Measurements from ENCODE around the gene ADCY2.

The ADCY2 gene

DNA sequence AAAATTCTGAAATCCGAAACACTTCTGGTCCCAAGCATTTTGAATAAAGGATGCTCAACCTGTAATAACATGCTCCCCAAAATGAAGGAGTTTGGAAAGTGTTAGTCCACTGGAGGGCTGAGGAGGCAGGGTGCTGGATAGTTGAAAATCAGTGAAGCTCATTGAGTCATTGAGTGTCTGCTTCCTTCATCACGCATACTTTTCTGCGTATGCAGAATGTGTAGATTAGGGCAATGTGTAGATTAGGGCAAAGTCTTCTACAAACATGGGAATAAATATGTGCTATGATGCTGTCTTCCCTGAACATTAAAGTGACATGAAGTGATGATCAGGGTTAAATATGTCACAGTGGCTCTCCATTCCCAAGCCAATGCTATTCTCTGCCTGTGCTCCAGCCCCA, 261.2 kb downstream of the ADCY2 start:
- in situ Hi-C loops (cut with MboI; ENCODE audit: low sequenced_read_pairs), result no loop called here

DNA sequence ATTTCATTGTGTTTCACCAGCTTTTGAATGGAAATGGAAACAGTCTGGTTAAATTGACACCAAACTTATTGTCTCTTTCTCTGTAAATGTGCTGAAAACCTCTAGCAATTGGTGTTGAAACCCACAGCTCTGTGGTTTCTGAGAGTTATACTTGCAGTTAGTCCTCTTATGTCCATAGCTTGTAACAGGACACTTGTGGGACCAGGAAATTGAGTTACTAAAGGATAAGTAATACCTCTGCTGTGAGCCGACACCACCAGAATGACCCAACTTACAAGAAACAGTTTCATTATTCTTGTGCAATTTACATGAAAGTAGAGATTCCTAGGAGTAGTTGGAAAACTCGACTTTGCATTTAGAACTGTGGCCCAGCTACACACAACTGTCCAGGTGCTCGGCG, 263.5 kb downstream of the ADCY2 start:
- in situ Hi-C loops (cut with MboI; ENCODE audit: low sequenced_read_pairs), result no loop called here

DNA sequence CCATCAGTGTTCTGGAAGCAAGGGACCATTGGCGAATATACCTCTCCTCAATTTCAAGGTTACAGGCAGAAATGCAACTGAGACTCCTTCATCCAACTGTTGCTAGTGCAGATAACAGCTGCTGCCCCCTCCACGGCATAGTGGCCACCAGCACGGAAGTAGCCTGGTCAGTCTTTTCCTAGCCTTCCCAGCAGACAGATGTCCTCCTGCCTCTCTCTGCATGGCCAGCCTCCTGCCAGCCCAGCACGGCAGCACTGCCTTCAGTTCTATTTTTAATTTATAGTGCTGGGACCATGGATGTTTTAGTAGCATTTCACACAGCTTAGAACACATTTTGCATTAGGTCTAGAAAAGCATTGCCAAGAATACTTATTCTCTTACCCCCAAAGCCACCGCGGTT, 266.4 kb downstream of the ADCY2 start:
- in situ Hi-C loops (cut with MboI; ENCODE audit: low sequenced_read_pairs), result no loop called here

DNA sequence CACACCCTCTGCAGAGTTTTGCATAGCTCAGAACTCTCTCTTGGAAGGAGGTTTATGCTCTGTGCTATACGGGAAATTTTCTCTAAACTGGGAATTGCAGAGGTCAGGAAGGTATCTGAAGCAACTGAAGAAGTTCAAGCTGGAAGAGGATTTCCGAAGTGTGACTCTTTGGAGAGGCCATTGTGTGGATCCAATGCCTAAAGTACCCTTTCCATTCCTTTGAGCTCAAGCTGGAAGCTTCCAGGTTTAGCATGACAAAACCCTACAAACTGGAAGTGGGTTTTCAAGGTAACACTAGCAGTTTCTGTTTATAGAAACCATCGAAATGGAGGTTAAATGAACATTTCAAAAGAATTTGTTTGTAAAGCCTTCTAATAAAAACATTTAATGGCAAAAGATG, 267.9 kb downstream of the ADCY2 start:
- in situ Hi-C loops (cut with MboI; ENCODE audit: low sequenced_read_pairs), result no loop called here

DNA sequence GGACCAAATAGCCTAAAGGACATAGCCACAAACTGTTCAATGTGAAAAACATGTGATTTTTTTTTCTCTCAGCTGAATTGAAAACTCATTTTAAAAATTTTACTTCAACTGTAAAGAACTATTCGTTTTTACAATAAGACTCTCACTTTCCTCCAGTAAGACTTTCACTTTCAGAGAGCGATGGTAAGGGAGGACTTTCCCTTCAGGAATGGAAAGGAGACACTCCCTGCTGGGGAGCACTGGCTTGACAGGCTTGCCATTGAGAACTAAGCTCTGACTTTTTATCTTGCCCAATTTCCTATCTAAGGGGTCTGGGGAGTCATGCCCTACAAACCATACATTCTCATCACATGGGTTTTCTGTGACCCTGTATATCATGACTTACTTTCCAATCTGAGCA, 268.3 kb downstream of the ADCY2 start:
- in situ Hi-C loops (cut with MboI; ENCODE audit: low sequenced_read_pairs), result no loop called here

DNA sequence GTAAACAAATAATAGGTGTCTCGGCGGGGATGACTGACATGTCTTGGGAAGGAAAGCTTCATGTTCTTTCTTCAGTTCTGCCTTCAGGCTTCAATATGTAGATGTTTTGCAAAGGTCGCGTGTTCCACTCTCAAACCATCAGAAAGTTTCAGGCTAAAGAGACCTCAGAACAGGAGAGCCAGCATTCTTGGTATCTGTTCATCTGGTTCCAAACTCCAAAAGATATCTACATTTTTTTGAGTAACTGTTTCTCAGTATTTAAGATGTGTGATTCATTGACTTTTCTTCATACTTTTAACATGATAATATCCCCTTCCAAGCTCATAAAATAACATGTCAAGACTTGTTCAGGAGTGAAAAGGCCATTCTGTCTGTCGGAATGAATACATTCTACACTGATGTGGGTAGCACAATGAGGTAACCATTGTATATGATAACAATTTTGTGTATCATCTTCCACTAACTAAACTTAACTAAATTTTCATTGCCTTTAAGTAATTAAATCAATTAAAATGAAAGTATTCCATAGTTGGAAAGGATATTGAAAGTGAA, 271.4 kb downstream of the ADCY2 start:
- in situ Hi-C loops (cut with MboI; ENCODE audit: low sequenced_read_pairs), result no loop called here

DNA sequence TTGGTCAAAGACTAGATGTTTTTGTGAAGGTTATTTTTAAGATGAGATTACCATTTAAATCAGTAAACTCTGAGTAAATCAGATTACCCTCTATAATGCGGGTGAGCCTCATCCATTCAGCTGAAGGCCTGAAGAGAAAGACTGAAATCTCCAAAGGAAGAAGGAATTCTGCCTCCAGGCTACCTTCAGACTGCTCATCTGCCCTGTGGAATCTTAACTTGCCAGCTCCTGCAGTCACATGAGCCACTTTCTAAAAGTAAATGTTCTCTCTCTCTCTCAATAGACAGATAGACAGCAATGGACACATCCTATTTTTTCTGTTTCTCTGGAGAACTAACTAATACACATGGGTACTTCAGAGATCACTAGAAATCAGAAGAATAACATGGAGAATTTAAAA, 272.2 kb downstream of the ADCY2 start:
- in situ Hi-C loops (cut with MboI; ENCODE audit: low sequenced_read_pairs), result no loop called here

DNA sequence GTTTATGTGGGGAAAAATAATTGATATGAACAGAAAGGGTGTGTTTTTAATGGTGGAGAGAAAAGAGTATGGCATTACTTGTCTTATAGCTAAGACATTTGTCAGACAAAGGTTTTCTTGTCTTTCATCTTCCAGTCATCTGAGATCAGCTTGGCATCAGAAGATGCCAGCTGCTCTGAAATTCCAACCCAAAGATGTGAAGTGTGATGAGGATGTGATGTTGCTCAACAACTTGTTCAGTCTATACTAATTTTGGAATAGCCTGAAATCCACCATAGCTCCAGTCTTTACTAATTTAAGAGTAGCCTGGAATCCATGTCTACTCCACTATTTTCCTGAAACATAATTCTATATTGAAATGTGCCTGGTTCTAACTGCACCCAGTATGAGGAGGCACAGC, 272.7 kb downstream of the ADCY2 start:
- in situ Hi-C loops (cut with MboI; ENCODE audit: low sequenced_read_pairs), result no loop called here

DNA sequence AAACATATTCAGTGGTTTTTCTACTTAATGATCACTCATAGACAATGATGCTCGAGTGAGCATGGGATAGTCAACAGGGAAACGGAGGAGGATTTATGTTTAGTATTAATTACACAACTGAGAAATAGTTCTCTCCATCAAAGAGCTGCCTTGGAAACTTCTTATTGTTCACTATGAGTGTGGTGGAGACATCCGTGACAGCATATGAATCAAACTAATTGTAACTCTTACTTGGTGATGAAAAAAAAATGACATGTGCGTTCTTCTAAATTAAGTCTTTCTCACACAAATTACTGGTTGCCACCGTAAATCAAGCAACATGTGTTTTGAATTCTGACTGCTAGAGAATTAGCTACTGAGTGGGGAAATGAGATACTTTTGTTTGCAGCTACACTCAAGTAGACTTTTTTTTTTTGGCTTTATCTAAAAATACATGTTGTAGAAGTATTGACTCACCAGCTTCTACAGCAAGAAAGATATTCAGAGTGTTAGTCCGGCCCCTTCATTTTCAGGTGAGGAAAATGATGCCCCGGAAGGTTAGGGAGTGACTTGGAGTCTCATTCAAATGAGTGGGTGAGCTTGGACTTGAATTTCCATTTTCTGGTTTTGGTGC, 275.5 kb downstream of the ADCY2 start:
- in situ Hi-C loops (cut with MboI; ENCODE audit: low sequenced_read_pairs), result no loop called here

DNA sequence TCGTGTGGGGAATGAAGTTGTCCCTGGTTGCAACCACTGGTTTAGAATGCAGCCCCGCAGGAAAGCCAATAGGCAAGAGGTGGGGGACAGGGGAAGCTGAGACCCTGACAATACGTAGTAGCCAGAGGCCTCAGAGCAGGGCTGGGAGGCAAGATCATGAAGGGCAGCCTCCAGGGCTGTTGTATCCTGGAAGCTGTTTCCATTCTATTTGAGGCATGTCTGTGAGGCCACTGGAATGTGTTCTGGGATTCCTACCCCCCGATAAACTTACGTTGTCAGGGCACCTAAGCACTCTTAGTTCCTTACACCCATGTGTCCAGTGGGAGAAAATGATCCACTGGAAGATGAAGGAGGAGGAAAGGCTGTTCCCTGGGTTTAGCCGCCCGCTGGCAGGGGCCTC, 277.7 kb downstream of the ADCY2 start:
- in situ Hi-C loops (cut with MboI; ENCODE audit: low sequenced_read_pairs), result no loop called here

DNA sequence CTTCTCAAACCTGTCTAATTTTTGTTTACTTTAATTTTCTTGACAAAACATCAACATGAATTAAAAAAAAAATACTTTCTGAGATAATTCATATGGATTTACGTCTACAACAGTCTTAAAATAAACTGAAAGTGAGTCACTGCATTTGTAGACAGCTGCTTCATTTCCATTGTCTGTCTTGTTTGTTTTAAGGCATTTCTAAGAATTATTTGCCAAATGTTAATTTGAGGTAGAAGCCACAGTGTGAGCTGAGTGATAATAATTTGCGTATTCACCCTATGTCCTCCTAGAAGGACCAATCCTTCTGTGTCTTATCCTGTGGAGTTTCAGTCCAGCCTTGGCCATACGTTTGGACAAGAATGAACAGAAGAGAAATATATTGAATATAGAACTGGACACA, 280.5 kb downstream of the ADCY2 start:
- in situ Hi-C loops (cut with MboI; ENCODE audit: low sequenced_read_pairs), result no loop called here

DNA sequence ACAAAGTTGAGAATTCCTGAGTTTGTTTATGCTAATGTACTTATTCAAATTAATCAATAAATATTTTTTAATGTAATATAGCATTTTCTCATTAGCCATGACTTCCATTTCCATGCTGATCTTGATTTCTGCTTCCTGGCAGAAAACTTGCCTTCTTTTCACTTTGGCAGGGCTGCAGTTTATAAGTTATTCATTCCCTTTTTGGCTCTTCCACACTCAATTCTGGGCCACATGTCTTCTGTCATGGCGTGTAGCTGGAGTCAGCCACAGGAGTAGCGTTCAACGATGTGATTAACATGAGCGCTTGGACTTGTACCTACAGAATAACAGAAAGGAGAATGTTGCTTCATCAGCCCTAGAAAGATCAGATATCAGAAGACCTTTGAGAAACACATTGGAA, 282.1 kb downstream of the ADCY2 start:
- in situ Hi-C loops (cut with MboI; ENCODE audit: low sequenced_read_pairs), result no loop called here

DNA sequence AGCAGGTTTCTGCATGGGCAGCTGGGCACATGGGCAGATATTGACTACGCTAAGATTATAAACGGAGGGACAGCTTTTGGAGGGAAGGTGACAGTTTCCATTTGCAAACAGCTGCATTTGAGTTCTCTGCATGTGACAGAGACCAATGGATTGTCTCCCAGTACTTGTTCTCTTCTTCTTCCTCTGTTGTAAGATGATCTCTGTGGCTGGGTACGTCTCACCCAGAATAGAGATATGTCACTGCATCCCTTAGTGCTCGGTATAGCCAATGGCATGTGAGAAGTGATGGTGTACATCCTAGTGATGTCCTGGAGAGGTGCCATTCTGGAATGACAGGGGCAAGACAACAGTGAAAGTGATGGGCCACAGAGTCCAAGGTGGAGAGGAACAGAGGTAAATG, 283.7 kb downstream of the ADCY2 start:
- in situ Hi-C loops (cut with MboI; ENCODE audit: low sequenced_read_pairs), result no loop called here

DNA sequence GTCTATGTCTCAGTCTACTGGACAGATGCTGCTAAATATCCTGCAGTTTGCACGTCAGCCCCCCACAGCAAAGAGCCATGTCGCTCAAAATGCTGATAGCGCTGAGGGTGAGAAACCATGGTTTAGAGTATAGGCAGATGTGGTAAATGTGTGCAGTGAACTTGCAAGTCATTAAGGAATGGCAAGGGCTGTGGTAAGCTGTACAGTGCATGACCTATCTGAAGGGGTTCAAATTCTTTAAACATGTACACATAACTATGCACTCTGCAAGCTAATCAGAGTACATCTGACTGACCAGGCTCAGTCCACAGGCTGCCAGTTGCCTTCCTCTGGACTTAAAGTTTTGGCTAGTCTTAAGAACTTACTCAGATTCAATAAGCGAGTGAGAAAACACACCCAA, 284.3 kb downstream of the ADCY2 start:
- in situ Hi-C loops (cut with MboI; ENCODE audit: low sequenced_read_pairs), result no loop called here

DNA sequence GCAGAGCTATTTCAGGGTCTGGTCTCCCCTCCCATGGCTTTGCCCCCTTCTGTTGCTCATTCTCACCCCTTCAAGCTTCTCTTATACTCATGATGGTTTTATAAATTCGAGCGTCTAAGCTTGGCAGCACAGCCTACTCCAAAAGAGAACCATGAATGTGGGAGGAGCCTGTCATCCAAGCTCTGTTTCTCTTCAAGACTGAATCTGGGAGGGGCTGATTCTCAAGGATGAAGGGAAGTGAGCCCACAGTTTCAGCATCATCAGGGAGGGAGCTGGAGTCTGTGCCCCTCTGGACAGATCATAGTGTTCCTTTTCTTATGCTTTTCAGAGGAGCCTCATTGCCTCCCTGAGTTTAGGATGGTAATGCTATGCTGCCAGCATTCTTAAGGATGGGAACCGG, 286.4 kb downstream of the ADCY2 start:
- in situ Hi-C loops (cut with MboI; ENCODE audit: low sequenced_read_pairs), result no loop called here

DNA sequence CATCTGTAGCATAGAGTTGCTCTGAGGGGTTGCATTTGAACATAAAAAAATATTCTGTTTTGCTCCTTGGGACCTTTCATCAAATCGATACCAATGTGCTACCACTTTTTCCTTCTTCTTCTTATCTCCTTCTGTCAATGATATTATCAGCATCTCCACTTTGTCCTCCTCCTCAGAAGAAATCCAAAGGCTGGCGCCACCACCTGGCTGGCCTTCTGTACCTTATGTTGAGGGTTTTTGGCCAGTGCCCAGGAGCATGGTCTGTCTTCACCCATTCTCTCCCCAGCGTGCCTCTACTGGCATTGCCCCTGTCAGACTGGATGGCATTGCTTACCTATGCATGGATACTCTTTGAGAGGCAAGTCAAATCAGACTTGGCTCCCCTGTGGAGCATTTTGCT, 287.8 kb downstream of the ADCY2 start:
- in situ Hi-C loops (cut with MboI; ENCODE audit: low sequenced_read_pairs), result no loop called here

DNA sequence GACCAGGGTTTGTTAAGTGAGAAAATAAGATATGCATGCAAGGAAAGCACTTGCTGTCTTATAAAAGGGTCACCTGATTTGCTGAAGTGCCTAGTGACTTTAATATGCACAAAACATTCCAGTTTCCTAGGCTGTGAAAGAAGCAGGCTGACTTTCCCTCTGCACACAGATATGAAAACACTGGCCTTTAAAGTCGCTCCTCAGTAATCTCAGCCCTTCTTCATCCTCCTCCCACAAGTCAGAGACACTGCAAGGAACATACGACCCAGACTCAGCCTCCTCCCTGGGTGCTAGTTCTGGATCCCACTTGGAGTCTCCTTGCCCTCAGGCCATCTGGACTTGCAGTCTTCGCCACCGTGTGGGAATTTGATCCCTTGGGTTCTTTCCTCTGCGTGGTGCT, 288.9 kb downstream of the ADCY2 start:
- in situ Hi-C loops (cut with MboI; ENCODE audit: low sequenced_read_pairs), result no loop called here

DNA sequence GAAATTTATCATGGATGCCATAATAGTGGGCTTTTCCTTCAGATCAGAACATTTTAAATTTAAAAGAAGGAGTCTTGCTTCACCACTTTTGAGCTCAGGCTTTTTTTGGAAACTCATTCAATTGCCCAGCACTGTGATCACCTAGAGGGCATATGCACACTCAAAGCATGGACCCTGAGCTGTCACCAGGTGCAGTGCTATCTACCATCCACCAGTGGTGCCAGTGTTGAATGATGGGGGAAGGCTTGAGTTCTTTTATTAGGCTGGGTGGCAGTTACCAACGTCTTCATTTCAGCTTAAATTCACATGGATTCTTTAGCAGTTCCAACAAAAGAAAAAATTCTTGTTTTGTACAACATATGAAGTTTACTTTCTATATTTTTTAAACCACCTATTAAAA, 290.9 kb downstream of the ADCY2 start:
- in situ Hi-C loops (cut with MboI; ENCODE audit: low sequenced_read_pairs), result no loop called here

DNA sequence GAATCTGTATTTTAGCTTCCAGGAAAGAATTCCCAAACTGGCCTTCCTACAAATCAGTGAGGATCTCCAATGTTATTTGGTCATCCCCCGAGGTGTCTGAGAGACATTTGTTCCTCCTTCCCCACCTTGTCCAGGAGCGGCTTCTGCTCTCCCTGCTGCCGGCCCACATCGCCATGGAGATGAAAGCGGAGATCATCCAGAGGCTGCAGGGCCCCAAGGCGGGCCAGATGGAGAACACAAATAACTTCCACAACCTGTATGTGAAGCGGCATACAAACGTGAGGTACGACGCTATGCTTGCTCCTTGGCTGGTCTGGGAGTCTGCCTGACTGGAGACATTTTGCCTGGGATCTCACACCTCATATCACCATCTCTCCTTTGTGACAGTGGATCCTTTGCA, 294.6 kb downstream of the ADCY2 start:
- in situ Hi-C loops (cut with MboI; ENCODE audit: low sequenced_read_pairs), result no loop called here

DNA sequence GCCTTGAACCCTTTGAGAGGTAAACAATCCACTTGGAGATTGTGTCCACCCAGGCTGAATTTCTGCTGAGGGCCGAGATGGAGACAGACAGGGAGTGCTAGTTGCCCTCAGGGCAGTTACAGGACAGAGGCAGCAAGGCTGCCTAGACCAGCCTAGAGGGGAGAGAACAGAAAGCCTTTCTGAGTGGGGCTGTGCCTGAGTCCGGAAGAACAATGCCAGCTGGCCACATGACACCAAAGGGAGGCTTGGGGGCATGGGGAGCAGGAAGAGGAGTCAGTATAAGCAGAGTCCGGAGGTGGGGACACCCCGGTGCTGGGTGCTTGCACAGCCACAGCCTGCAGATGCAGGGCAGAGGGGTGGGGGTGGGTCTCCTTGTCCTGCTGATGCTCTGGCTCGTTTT, 309.3 kb downstream of the ADCY2 start:
- in situ Hi-C loops (cut with MboI; ENCODE audit: low sequenced_read_pairs), result no loop called here

DNA sequence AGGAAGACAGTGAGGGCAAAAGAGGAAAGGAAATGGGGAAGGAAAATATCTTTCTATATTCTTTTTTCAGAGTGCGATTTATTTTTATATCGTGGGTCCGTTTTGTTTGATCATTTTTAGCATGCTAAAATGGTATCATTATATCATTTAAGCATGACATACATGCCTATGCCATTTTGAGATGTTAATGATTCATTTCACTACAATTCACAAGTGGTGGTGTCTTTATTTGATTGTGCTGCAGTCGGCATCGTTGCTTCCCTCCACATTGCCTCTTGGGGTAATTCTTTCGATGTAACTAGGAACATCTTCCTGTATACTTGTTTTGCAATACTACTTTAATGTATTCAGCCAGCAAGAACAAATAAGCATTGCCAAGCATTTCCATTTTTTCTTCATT, 309.8 kb downstream of the ADCY2 start:
- in situ Hi-C loops (cut with MboI; ENCODE audit: low sequenced_read_pairs), result no loop called here

DNA sequence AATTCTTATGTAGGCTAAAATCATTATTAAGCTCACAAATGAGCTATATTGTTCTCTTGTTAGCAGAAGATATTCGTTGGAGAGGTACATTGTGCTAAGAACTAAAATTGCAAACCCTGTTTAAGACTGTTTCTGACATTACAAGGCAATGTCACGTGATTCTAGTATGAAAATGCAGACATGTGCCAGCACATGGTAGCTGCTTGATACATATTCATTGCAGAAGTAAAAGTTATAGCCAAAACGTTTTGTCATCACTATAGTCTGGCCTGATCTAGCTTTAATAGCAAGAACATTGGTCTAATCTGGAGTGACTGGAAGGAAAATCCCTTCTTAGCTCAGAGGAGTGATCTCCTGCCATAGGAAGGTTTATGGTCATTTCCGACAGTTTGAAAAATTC, 310.3 kb downstream of the ADCY2 start:
- in situ Hi-C loops (cut with MboI; ENCODE audit: low sequenced_read_pairs), result no loop called here

DNA sequence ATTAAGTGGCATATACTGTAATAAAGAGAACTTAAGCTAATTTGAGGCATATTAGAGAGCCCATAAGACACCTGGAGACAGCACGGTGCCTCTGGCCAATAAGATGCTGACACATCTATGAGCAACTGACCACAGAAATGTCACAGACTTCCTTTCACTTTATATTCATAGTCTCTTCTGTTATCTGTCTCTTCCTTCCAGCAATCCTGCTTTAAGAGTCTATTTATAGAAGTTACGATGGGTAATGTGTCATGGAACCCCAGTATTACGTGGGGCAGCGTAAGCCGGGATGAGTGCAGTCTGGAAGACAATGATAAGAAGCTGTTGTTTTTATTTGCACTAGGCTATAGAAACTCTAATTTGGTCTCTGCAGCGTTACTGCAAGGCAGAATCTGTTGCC, 318.2 kb downstream of the ADCY2 start:
- in situ Hi-C loops (cut with MboI; ENCODE audit: low sequenced_read_pairs), result no loop called here

All from HL-60/S4 treated with retinoic acid at 250 ng/mL for 4 days and 3 days (cell line).